Astrocyte (in vitro differentiated cells and primary cell): ENCODE data around the gene CLCN3. TPM values are rescaled to one million over a fixed set of nuclear protein-coding genes. Genes with fewer than 3 reads are reported as not detected.

ENCODE experiments used
- DNase-seq: peaks from one replicate; pipeline ENCODE4 v3.0.0-alpha.2; 2010; ENCODE audit warnings: low read depth
- FAIRE-seq: peaks from 2 replicates; lab custom pipeline; 2011; peaks lifted over from hg19 to GRCh38; lab: Jason Lieb, UNC
- H2AFZ ChIP-seq: 2 replicates; pipeline ENCODE4 v1.6.0; 2012; ENCODE audit warnings: low read depth, low read length, inconsistent platforms
- H3K27ac ChIP-seq: 2 replicates; pipeline ENCODE4 v1.5.1; 2011; ENCODE audit warnings: low read depth, low read length, inconsistent platforms
- H3K27me3 ChIP-seq: 2 replicates; pipeline ENCODE4 v1.6.0; 2011; ENCODE audit warnings: low read length, inconsistent platforms; ENCODE audit not compliant: insufficient read depth
- H3K36me3 ChIP-seq: 2 replicates; pipeline ENCODE4 v1.5.1; 2011; ENCODE audit warnings: low read length, inconsistent platforms; ENCODE audit not compliant: insufficient read depth
- H3K4me1 ChIP-seq: 2 replicates; pipeline ENCODE4 v1.5.1; 2011; ENCODE audit warnings: low read length, inconsistent platforms; ENCODE audit not compliant: insufficient read depth
- H3K4me2 ChIP-seq: 2 replicates; pipeline ENCODE4 v1.6.0; 2012; ENCODE audit warnings: low read length, inconsistent platforms
- H3K4me3 ChIP-seq: 2 replicates; pipeline ENCODE4 v1.5.1; 2011; ENCODE audit warnings: low read depth, mild to moderate bottlenecking, low read length, inconsistent platforms; ENCODE audit not compliant: insufficient read depth
- H3K79me2 ChIP-seq: 2 replicates; pipeline ENCODE4 v1.6.0; 2012; ENCODE audit warnings: mild to moderate bottlenecking, low read length, inconsistent platforms; ENCODE audit not compliant: insufficient read depth
- H3K9ac ChIP-seq: 2 replicates; pipeline ENCODE4 v1.6.0; 2012; ENCODE audit warnings: mild to moderate bottlenecking, low read length, inconsistent platforms
- H3K9me3 ChIP-seq: 2 replicates; pipeline ENCODE4 v1.5.1; 2012; ENCODE audit warnings: low read depth, mild to moderate bottlenecking, low read length, inconsistent platforms; ENCODE audit not compliant: insufficient read depth
- H4K20me1 ChIP-seq: 2 replicates; pipeline ENCODE4 v1.6.0; 2012; ENCODE audit warnings: low read length, inconsistent platforms; ENCODE audit not compliant: insufficient read depth
- H3K27ac Mint-ChIP-seq: one replicate; pipeline ENCODE4 v1.8.0; 2021; ENCODE audit warnings: mild to moderate bottlenecking, mixed read lengths; ENCODE audit not compliant: unreplicated experiment
- H3K27me3 Mint-ChIP-seq: one replicate; pipeline ENCODE4 v1.8.0; 2021; ENCODE audit warnings: low read depth, mixed read lengths; ENCODE audit not compliant: unreplicated experiment
- H3K36me3 Mint-ChIP-seq: one replicate; pipeline ENCODE4 v1.8.0; 2021; ENCODE audit warnings: low read depth, mixed read lengths; ENCODE audit not compliant: unreplicated experiment
- H3K4me1 Mint-ChIP-seq: one replicate; pipeline ENCODE4 v1.8.0; 2021; ENCODE audit warnings: low read depth, mixed read lengths; ENCODE audit not compliant: unreplicated experiment
- H3K4me3 Mint-ChIP-seq: one replicate; pipeline ENCODE4 v1.8.0; 2021; ENCODE audit warnings: mild to moderate bottlenecking, moderate library complexity, mixed read lengths; ENCODE audit not compliant: unreplicated experiment
- H3K9me3 Mint-ChIP-seq: one replicate; pipeline ENCODE4 v1.8.0; 2021; ENCODE audit warnings: mild to moderate bottlenecking, mixed read lengths; ENCODE audit not compliant: unreplicated experiment
- CTCF ChIP-seq: IDR thresholded peaks from 2 replicates; pipeline ENCODE4 v1.5.1; 2011; ENCODE audit warnings: low read depth, mild to moderate bottlenecking, inconsistent platforms, low read length, moderate library complexity; ENCODE audit not compliant: insufficient read depth
- EZH2 ChIP-seq: IDR thresholded peaks from 2 replicates; pipeline ENCODE4 v1.6.1; 2012; ENCODE audit warnings: mild to moderate bottlenecking, low read length, inconsistent platforms; ENCODE audit not compliant: insufficient read depth
- total RNA-seq: library from RNA; stranded (reverse); gene quantifications from 2 replicates; pipeline ENCODE4 v1.2.1, GENCODE V29; 2021

CLCN3 gene
- total RNA-seq, 1 donor from 2014 or later = 51.1 TPM

- no peak overlapping the region for H3K4me3 Mint-ChIP-seq
- no peak overlapping the region for H2AFZ ChIP-seq
- no peaks in the 10 kb centered on the region for H3K9me3 Mint-ChIP-seq
- H3K9ac ChIP-seq = no peak overlapping the region
- no peaks in the 10 kb centered on the region for H3K4me1 ChIP-seq
- peaks cover 3% of the 10 kb centered on the region for H3K36me3 Mint-ChIP-seq
- H3K27ac ChIP-seq = no peak overlapping the region
- H3K4me2 ChIP-seq = no peak overlapping the region
- H4K20me1 ChIP-seq = no peaks in the 10 kb centered on the region
- H3K27me3 Mint-ChIP-seq = no peaks in the 10 kb centered on the region
- H3K27ac Mint-ChIP-seq = no peak overlapping the region
- no peak for TF ChIP-seq CTCF
- TF ChIP-seq EZH2 = no peak
- H3K4me1 Mint-ChIP-seq = peaks cover 11% of the 10 kb centered on the region
- H3K9me3 ChIP-seq = no peaks in the 10 kb centered on the region
- H3K27me3 ChIP-seq = no peaks in the 10 kb centered on the region
- DNase-seq (no peak), FAIRE-seq (no peak)
- H3K36me3 ChIP-seq = peaks cover 5% of the 10 kb centered on the region
- H3K79me2 ChIP-seq = no peaks in the 10 kb centered on the region
- no peak overlapping the region for H3K4me3 ChIP-seq
Measured at GRCh38 chr4:169741569-169741968, 121.2 kb downstream of the CLCN3 start.

GRCh38 chr4:169744601-169745000, 124.2 kb downstream of the CLCN3 start:
- H2AFZ ChIP-seq = no peak overlapping the region
- Mint-ChIP-seq H3K36me3 (peaks cover under 1% of the 10 kb centered on the region), H3K4me1 (peaks cover 11% of the 10 kb centered on the region), H3K27ac (peak overlapping the region; percentile 34), H3K9me3 (no peaks in the 10 kb centered on the region), H3K27me3 (no peaks in the 10 kb centered on the region), H3K4me3 (no peak overlapping the region)
- H3K27me3 ChIP-seq = no peaks in the 10 kb centered on the region
- H3K79me2 ChIP-seq = no peaks in the 10 kb centered on the region
- H3K9ac ChIP-seq = no peak overlapping the region
- H3K9me3 ChIP-seq = no peaks in the 10 kb centered on the region
- FAIRE-seq (no peak), DNase-seq (no peak)
- no peak for TF ChIP-seq EZH2
- no peak for TF ChIP-seq CTCF
- H3K4me2 ChIP-seq = no peak overlapping the region
- peaks cover 3% of the 10 kb centered on the region for H4K20me1 ChIP-seq
- no peaks in the 10 kb centered on the region for H3K4me1 ChIP-seq
- H3K27ac ChIP-seq = no peak overlapping the region
- no peak overlapping the region for H3K4me3 ChIP-seq
- H3K36me3 ChIP-seq = peaks cover 6% of the 10 kb centered on the region

GRCh38 chr4:169745291-169745690, 124.9 kb downstream of the CLCN3 start:
- Histone ChIP-seq H3K4me1 (no peaks in the 10 kb centered on the region), H3K4me3 (no peak overlapping the region), H3K9me3 (no peaks in the 10 kb centered on the region), H4K20me1 (peaks cover 3% of the 10 kb centered on the region), H3K79me2 (no peaks in the 10 kb centered on the region), H3K4me2 (no peak overlapping the region), H2AFZ (no peak overlapping the region), H3K27ac (no peak overlapping the region), H3K27me3 (no peaks in the 10 kb centered on the region), H3K9ac (no peak overlapping the region), H3K36me3 (peaks cover 8% of the 10 kb centered on the region)
- Mint-ChIP-seq H3K36me3 (no peaks in the 10 kb centered on the region), H3K4me3 (no peak overlapping the region), H3K9me3 (no peaks in the 10 kb centered on the region), H3K4me1 (peaks cover 11% of the 10 kb centered on the region), H3K27ac (peak overlapping the region; percentile 53), H3K27me3 (no peaks in the 10 kb centered on the region)
- FAIRE-seq = peak; percentile 47
- TF ChIP-seq EZH2 (no peak), CTCF (no peak)
- peak; percentile 36 for DNase-seq
